Fibroblast of skin of right biceps (primary cell): ENCODE data around the gene PDCD5.
"Not testable (repeated sequence)": the region's sequence is repeated elsewhere in the genome, so short reads cannot be mapped to it uniquely, and the experiment has no call there.

ENCODE experiments used
- DNase-seq: peaks from one replicate; pipeline ENCODE4 v3.0.0-alpha.2; 2013

The PDCD5 gene

GRCh38 chr19:32580901-32581704 is at the start of gene PDCD5:
Gene PDCD5 (plus strand): TSS chr19:32581190. CDS start chr19:32581262, 72 bp downstream.
- peak; percentile 93 for DNase-seq

- DNase-seq, result no peak
These were observed 48.8 kb upstream of the PDCD5 start for GRCh38 chr19:32532233-32532632.

- no peak for DNase-seq
These were observed 43.4 kb upstream of the PDCD5 start for GRCh38 chr19:32537580-32537979.

GRCh38 chr19:32539240-32539916 is 41.6 kb upstream of the PDCD5 start:
- no peak for DNase-seq

GRCh38 chr19:32540621-32541020 is 40.4 kb upstream of the PDCD5 start:
- DNase-seq, result no peak

- not testable (repeated sequence) for DNase-seq
These were observed 39.6 kb upstream of the PDCD5 start for GRCh38 chr19:32541376-32541775.

- no peak for DNase-seq
These were observed 38.4 kb upstream of the PDCD5 start for GRCh38 chr19:32542477-32543108.

GRCh38 chr19:32543115-32543900 is 37.7 kb upstream of the PDCD5 start:
- no peak for DNase-seq

GRCh38 chr19:32544917-32545316 is 36.1 kb upstream of the PDCD5 start:
- no peak for DNase-seq

GRCh38 chr19:32550666-32551065 is 30.3 kb upstream of the PDCD5 start:
- DNase-seq, result no peak

GRCh38 chr19:32555786-32556185 is 25.2 kb upstream of the PDCD5 start:
- DNase-seq, result no peak

- no peak for DNase-seq
These were observed 22.3 kb upstream of the PDCD5 start for GRCh38 chr19:32558607-32559228.

GRCh38 chr19:32563761-32564160 is 17.2 kb upstream of the PDCD5 start:
- no peak for DNase-seq

- peak; percentile 26 for DNase-seq
These were observed 14.7 kb upstream of the PDCD5 start for GRCh38 chr19:32566246-32566830.

- no peak for DNase-seq
These were observed 13.5 kb upstream of the PDCD5 start for GRCh38 chr19:32567486-32567885.

GRCh38 chr19:32570081-32570785 is 10.8 kb upstream of the PDCD5 start:
- peak; percentile 45 for DNase-seq

- not testable (repeated sequence) for DNase-seq
These were observed 9.4 kb upstream of the PDCD5 start for GRCh38 chr19:32571471-32572075.

GRCh38 chr19:32572700-32573491 is 8.1 kb upstream of the PDCD5 start:
- DNase-seq, result not testable (repeated sequence)

GRCh38 chr19:32573492-32573794 is 7.5 kb upstream of the PDCD5 start:
- no peak for DNase-seq

GRCh38 chr19:32576790-32577189 is 4.2 kb upstream of the PDCD5 start:
- DNase-seq, result no peak
